ENCODE results near the gene ING4.

DNA sequence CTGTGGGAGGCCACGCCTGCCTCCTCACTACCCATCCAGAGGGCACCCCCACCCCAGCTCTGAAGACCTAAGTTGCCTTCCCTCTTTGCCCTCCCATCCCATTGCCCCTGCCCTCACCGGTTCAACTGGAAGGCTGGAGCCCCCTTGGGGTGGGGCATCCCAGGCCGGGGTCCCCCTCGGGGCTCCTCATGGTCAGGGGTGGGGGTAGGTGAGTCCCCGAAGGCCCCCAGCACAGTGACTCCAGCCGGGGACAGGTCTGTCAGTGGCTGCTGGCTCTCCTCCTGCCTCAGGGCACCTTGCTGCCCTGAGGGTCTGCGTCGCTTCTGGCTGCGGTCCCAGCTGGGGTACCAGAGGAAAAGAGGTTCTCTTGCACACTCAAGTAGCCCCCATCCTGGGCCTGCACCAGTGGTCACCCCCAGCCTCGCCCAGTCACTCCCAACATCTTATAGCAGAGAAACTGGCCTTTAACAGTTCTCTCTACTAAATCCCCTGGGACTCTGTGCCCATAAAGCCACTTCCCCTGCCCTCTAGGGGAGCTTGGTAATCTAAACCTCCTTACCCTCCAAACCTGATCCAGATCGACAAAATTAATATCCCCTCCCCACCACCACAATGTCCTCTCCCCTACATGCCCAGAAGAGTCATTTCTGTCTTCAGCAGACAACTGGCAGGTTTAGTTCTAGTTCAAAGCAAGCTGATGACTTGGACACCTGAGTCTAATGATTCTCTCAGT lies 32.6 kb upstream of the ING4 start:
- TF ChIP-seq EZH2 (IDR thresholded peaks at IDR 0.05; ENCODE audit: insufficient read depth, poor library complexity, severe bottlenecking): no peak
- no peak for TF ChIP-seq EZH2phosphoT487 (IDR thresholded peaks at IDR 0.05; ENCODE audit: insufficient read depth, low read depth)

Measured in GM23248 (cell line).